Astrocyte (in vitro differentiated cells and primary cell): ENCODE results near the gene KLLN.

Experiments used
- EZH2 ChIP-seq: IDR thresholded peaks from 2 replicates; pipeline ENCODE4 v1.6.1; 2012; ENCODE audit warnings: mild to moderate bottlenecking, low read length, inconsistent platforms; ENCODE audit not compliant: insufficient read depth
- TF ChIP-seq, protein P1 (sequence below): IDR thresholded peaks from 2 replicates; pipeline ENCODE4 v1.5.1; 2011; ENCODE audit warnings: low read depth, mild to moderate bottlenecking, inconsistent platforms, low read length, moderate library complexity; ENCODE audit not compliant: insufficient read depth

DNA sequence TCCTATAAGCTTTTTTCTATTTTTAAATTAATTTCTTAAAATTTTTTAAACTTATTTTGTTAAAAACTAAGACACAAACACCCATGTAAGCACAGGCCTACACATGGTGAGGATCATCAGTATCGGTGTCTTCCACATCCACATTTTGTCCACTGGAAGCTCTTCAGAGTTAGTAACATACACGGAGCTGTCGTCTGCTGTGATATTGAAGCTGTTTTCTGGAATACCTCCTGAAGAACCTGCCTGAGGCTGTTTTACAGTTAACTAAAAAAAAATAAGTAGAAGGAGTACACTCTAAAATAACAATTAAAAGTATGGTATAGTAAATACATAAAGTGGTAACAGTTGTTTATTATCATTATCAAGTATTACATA is 17.7 kb downstream of the KLLN start:
- TF ChIP-seq, protein P1, sequence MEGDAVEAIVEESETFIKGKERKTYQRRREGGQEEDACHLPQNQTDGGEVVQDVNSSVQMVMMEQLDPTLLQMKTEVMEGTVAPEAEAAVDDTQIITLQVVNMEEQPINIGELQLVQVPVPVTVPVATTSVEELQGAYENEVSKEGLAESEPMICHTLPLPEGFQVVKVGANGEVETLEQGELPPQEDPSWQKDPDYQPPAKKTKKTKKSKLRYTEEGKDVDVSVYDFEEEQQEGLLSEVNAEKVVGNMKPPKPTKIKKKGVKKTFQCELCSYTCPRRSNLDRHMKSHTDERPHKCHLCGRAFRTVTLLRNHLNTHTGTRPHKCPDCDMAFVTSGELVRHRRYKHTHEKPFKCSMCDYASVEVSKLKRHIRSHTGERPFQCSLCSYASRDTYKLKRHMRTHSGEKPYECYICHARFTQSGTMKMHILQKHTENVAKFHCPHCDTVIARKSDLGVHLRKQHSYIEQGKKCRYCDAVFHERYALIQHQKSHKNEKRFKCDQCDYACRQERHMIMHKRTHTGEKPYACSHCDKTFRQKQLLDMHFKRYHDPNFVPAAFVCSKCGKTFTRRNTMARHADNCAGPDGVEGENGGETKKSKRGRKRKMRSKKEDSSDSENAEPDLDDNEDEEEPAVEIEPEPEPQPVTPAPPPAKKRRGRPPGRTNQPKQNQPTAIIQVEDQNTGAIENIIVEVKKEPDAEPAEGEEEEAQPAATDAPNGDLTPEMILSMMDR: no peak
- TF ChIP-seq EZH2: no peak
